IMR-90 (cell line): ENCODE results near the gene PGPEP1. TPM values are rescaled to one million over a fixed set of nuclear protein-coding genes. Genes with fewer than 3 reads are reported as not detected.

Experiments used
- ATAC-seq: fragments of 200-7000 bp; cut with Tn5 transposase; 2 replicates; pipeline ENCODE4 v1.9.1; 2020; ENCODE audit warnings: low read depth, mild to moderate bottlenecking, moderate library complexity
- BruUV-seq: library from RNA; stranded (reverse); fragments of 400-500 nt; replicated peaks from 2 replicates; lab custom pipeline; 2021; lab: Mats Ljungman, UMichigan
- CTCF ChIA-PET: fragments of 300-600 bp; formaldehyde crosslinking; extraction: SDS; loops from one replicate; lab custom pipeline; 2021; ENCODE audit warnings: antibody characterized with exemption; lab: Yijun Ruan, JAX
- POLR2A ChIA-PET: fragments of 300-600 bp; sonication (Branson Sonifier 250); formaldehyde crosslinking; loops from one replicate; lab custom pipeline; 2022; ENCODE audit warnings: antibody characterized with exemption; ENCODE audit not compliant: unreplicated experiment; lab: Charles Lee
- DNase-seq: peaks from one replicate; pipeline ENCODE4 v3.0.0; 2013
- H2AFZ ChIP-seq: replicated peaks from 2 replicates; pipeline ENCODE3; 2013; ENCODE audit warnings: low read length, mild to moderate bottlenecking; ENCODE audit not compliant: poor library complexity
- H2AK5ac ChIP-seq: 2 replicates; pipeline ENCODE4 v1.6.1; 2013; ENCODE audit warnings: low read depth, low read length, inconsistent platforms
- H2AK9ac ChIP-seq: replicated peaks from 2 replicates; pipeline ENCODE3; 2013; ENCODE audit warnings: mild to moderate bottlenecking, low read depth, low read length, moderate library complexity; ENCODE audit not compliant: poor library complexity
- H2BK120ac ChIP-seq: 2 replicates; pipeline ENCODE4 v1.6.1; 2013; ENCODE audit warnings: low read depth, low read length, inconsistent platforms
- H2BK15ac ChIP-seq: 3 replicates; pipeline ENCODE4 v1.6.1; 2013; ENCODE audit warnings: low read depth, low read length, inconsistent platforms
- H2BK20ac ChIP-seq: 2 replicates; pipeline ENCODE4 v1.6.1; 2013; ENCODE audit warnings: low read depth, mild to moderate bottlenecking, inconsistent platforms, low read length, moderate library complexity
- H2BK5ac ChIP-seq: 2 replicates; pipeline ENCODE4 v1.6.1; 2013; ENCODE audit warnings: mild to moderate bottlenecking, low read depth, low read length, inconsistent platforms; ENCODE audit not compliant: poor library complexity, severe bottlenecking
- H3K14ac ChIP-seq: replicated peaks from 2 replicates; pipeline ENCODE4 v1.6.1; 2013; ENCODE audit warnings: low read depth, low read length, inconsistent platforms
- H3K18ac ChIP-seq: 2 replicates; pipeline ENCODE4 v1.6.1; 2013; ENCODE audit warnings: low read depth, low read length, control low read depth
- H3K23ac ChIP-seq: 2 replicates; pipeline ENCODE4 v1.6.1; 2013; ENCODE audit warnings: low read depth, low read length, inconsistent platforms
- H3K27ac ChIP-seq: 2 replicates; pipeline ENCODE4 v1.5.1; 2013; ENCODE audit warnings: mild to moderate bottlenecking, control low read depth, low read length; ENCODE audit not compliant: insufficient read depth
- H3K27me3 ChIP-seq: 2 replicates; pipeline ENCODE4 v1.6.1; 2013; ENCODE audit warnings: low read length; ENCODE audit not compliant: control insufficient read depth, insufficient read depth
- H3K36me3 ChIP-seq: 2 replicates; pipeline ENCODE4 v1.6.1; 2013; ENCODE audit warnings: low read length, mixed read lengths; ENCODE audit not compliant: control insufficient read depth, insufficient read depth
- H3K4ac ChIP-seq: 2 replicates; pipeline ENCODE4 v1.6.1; 2013; ENCODE audit warnings: low read depth, low read length, inconsistent platforms
- H3K4me1 ChIP-seq: 2 replicates; pipeline ENCODE4 v1.6.1; 2013; ENCODE audit warnings: low read length, mixed read lengths; ENCODE audit not compliant: control insufficient read depth, insufficient read depth
- H3K4me2 ChIP-seq: 2 replicates; pipeline ENCODE4 v1.6.1; 2013; ENCODE audit warnings: low read depth, mild to moderate bottlenecking, control low read depth, low read length, moderate library complexity
- H3K4me3 ChIP-seq: 2 replicates; pipeline ENCODE4 v1.5.1; 2013; ENCODE audit warnings: low read depth, mild to moderate bottlenecking, control low read depth, low read length, moderate library complexity; ENCODE audit not compliant: insufficient read depth
- H3K56ac ChIP-seq: 2 replicates; pipeline ENCODE4 v1.6.1; 2013; ENCODE audit warnings: low read length, inconsistent platforms; ENCODE audit not compliant: insufficient read depth; ENCODE audit errors: extremely low read depth
- H3K79me1 ChIP-seq, 2 experiments: 2 replicates each; pipeline ENCODE4 v1.6.1; 2013; ENCODE audit warnings: low read length in 2 of 2, inconsistent platforms in 1 of 2, low read depth in 1 of 2
- H3K9ac ChIP-seq: 2 replicates; pipeline ENCODE4 v1.6.1; 2013; ENCODE audit warnings: low read depth, low read length, control low read depth
- H3K9me1 ChIP-seq: 2 replicates; pipeline ENCODE4 v1.6.1; 2013; ENCODE audit warnings: low read length, inconsistent platforms; ENCODE audit not compliant: insufficient read depth
- H3K9me3 ChIP-seq: 2 replicates; pipeline ENCODE4 v1.6.1; 2013; ENCODE audit warnings: low read length; ENCODE audit not compliant: control insufficient read depth, insufficient read depth
- H4K20me1 ChIP-seq: 2 replicates; pipeline ENCODE4 v1.6.1; 2013; ENCODE audit warnings: low read length, inconsistent platforms; ENCODE audit not compliant: insufficient read depth
- H4K5ac ChIP-seq: 2 replicates; pipeline ENCODE4 v1.6.1; 2013; ENCODE audit warnings: mild to moderate bottlenecking, low read depth, low read length, control low read depth
- H4K8ac ChIP-seq, 2 experiments: 2 replicates each; pipeline ENCODE4 v1.6.1; 2013; ENCODE audit warnings: low read depth in 2 of 2, low read length in 2 of 2, control low read depth in 1 of 2, inconsistent platforms in 1 of 2
- H4K91ac ChIP-seq: 2 replicates; pipeline ENCODE4 v1.6.1; 2013; ENCODE audit warnings: low read depth, low read length, inconsistent platforms; ENCODE audit not compliant: insufficient read depth
- FOS ChIP-seq: fragments of 150-350 bp; IDR thresholded peaks from 2 replicates; pipeline ENCODE4 v1.6.1; 2016; ENCODE audit warnings: low read depth, low read length
- MXI1 ChIP-seq: IDR thresholded peaks from 2 replicates; pipeline ENCODE4 v1.6.1; 2012; ENCODE audit warnings: low read depth, mild to moderate bottlenecking, low read length, moderate library complexity, borderline replicate concordance
- RCOR1 ChIP-seq: IDR thresholded peaks from 2 replicates; pipeline ENCODE4 v1.6.1; 2012; ENCODE audit warnings: mild to moderate bottlenecking, low read length, improper control_type of control experiment; ENCODE audit not compliant: insufficient replicate concordance
- WGBS, 2 experiments: methylation state at CpG; one replicate each; pipeline versions ENCODE4 v1.1.5 to v1.1.7; 2013; ENCODE audit warnings: missing lambda C conversion rate in 2 of 2; ENCODE audit not compliant: insufficient read length in 1 of 2; ENCODE audit errors: extremely low coverage in 2 of 2; 5-methylcytosine and 5-hydroxymethylcytosine counted together
- dilution Hi-C: fragments of 300-500 bp; cut with HindIII; formaldehyde crosslinking; loops from one replicate; pipeline ENCODE4 v1.14.3; 2018; ENCODE audit warnings: low sequenced_read_pairs; ENCODE audit not compliant: unreplicated experiment
- in situ Hi-C: fragments of 300-500 bp; cut with MboI; formaldehyde crosslinking; loops from 3 replicates; pipeline ENCODE4 v1.14.3; 2019; ENCODE audit warnings: low sequenced_read_pairs, inconsistent platforms, mixed read lengths
- intact Hi-C: fragments of 100-400 bp; cut with micrococcal nuclease; formaldehyde crosslinking; loops from 2 replicates; pipeline ENCODE4 v1.10.0; 2022
- polyA plus RNA-seq, 3 experiments: library from polyadenylated mRNA; depleted of rRNA; stranded (reverse); fragments of >200 nt; gene quantifications; 2 replicates each; pipeline ENCODE4 v1.2.3, GENCODE V29; 2012; ENCODE audit warnings: low replicate concordance in 1 of 3
- total RNA-seq: library from RNA; depleted of rRNA; stranded (reverse); fragments of >200 nt; gene quantifications from 2 replicates; pipeline ENCODE4 v1.2.3, GENCODE V29; 2012

Gene PGPEP1
- total and polyA plus RNA-seq, 2 of the 4 experiments (the other 2 are of a cell fraction): 11.8 to 14.3 TPM

DNA sequence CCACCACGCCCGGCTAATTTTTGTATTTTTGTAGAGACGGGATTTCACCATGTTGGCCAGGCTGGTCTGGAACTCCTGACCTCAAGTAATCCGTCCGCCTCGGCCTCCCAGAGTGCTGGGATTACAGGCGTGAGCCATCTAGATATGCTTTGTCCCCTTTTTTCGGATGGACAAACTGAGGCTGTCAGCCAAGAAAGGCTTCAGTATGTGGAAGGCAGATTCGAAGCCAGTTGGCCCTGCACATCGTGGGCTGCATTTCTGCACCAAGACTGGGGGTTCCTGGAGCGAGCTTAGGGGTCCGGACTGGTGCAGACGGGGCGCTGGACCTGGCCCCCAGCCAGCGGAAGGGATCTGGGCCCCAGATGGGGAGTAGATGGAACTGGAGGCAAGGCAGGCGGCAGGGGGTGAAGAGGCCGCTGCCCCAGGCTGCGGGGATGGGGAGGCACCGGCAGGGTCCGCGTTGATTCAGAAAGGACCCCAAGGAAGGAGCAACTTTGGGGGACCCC lies 49.3 kb upstream of the PGPEP1 start:
- peak overlapping the region; percentile 92 for H3K27ac ChIP-seq
- no peak overlapping the region for H3K23ac ChIP-seq
- no peaks in the 10 kb centered on the region for H3K9me3 ChIP-seq
- no peaks in the 10 kb centered on the region for H4K20me1 ChIP-seq
- no peaks in the 10 kb centered on the region for H3K36me3 ChIP-seq
- intact Hi-C loops: loop anchor here (1.0 kb wide), 1 partner anchor 9 kb away; no protein-coding TSS in a partner anchor
- H2BK20ac ChIP-seq: 0 out of 2 replicates have a peak overlapping the region, but pooled peaks have one; percentile 3
- in situ Hi-C loops: no loop called here
- no peak overlapping the region for H3K56ac ChIP-seq
- H2AFZ ChIP-seq: peak overlapping the region; percentile 95
- dilution Hi-C loops: no loop called here
- peaks cover 23% of the 10 kb centered on the region for H3K4me1 ChIP-seq
- no peak for ATAC-seq
- 0 out of 2 replicates have a peak overlapping the region, but pooled peaks have one; percentile 35 for H3K14ac ChIP-seq
- peak overlapping the region; percentile 66 for H4K5ac ChIP-seq
- H3K18ac ChIP-seq: peak overlapping the region; percentile 34; the same call in 1 of the 2 replicates
- 82% methylated on average over 5 of the region's 21 CpGs; no CpG with 5 or more reads in 1 of the 2 experiments for WGBS, 2 experiments
- peaks cover 0 to 4% of the 10 kb centered on the region in 2 experiments; a peak in 1 of 4 replicates for H3K79me1 ChIP-seq
- peak overlapping the region; percentile 24 for H3K4me2 ChIP-seq
- no peaks in the 10 kb centered on the region for H3K27me3 ChIP-seq
- H3K9me1 ChIP-seq: 0 out of 2 replicates have a peak, but pooled peaks cover 2% of the 10 kb centered on the region
- H4K8ac ChIP-seq: peak overlapping the region; percentile 98 to 100
- peak overlapping the region; percentile 98 for H4K91ac ChIP-seq
- H2BK15ac ChIP-seq: peak overlapping the region; percentile 48; the same call in 2 of the 3 replicates
- peak overlapping the region; percentile 9 for H2BK120ac ChIP-seq
- H2AK9ac ChIP-seq: peak overlapping the region; percentile 13
- CTCF ChIA-PET: no interaction called here
- BruUV-seq: no TSS peak
- POLR2A ChIA-PET: interaction anchor here (2.4 kb wide), 1 partner anchor 9 kb away, joined by 17 read pairs; the partner anchor contains the start of gene JUND
- DNase-seq: no peak
- H3K9ac ChIP-seq: peak overlapping the region; percentile 32
- H3K4ac ChIP-seq: peak overlapping the region; percentile 99
- H2BK5ac ChIP-seq: no peak overlapping the region
- 0 out of 2 replicates have a peak overlapping the region, but pooled peaks have one; percentile 12 for H3K4me3 ChIP-seq
- TF ChIP-seq RCOR1 (no peak), MXI1 (no peak), FOS (no peak)
- peak overlapping the region; percentile 85 for H2AK5ac ChIP-seq
